Measurements from ENCODE around the gene CSK. TPM values are rescaled to one million over a fixed set of nuclear protein-coding genes. Genes with fewer than 3 reads are reported as not detected.

Gene CSK
- total and polyA plus RNA-seq, 2 of the 8 experiments (the other 6 are each of a cell fraction or from before 2014, with no cell fraction given): 13.7 to 50.2 TPM

DNA sequence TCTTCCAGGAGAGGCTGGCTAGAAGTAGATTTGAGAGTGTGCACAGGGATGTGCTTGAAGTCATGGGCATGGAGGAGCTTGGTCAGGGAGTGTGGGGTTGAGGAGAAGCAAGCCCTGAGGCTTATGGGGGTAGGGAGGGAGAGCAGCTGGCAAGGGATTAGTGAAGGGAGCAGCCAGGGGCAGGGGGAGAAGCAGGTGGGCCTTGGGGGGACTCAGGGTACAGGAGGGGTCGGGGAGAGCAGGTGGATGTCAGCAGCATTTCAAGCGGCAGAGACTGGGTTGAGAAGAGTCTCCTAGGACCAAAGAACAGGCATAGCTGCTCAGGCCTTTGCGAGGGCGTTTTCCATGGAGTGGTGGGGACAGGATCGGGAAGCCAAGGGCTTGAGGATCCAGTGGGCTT is 27.4 kb downstream of the CSK start:
- Histone ChIP-seq H2BK5ac (ENCODE audit: low read depth, low read length) (0 out of 2 replicates have a peak overlapping the region, but pooled peaks have one; percentile 24), H2BK12ac (ENCODE audit: low read depth, low read length) (0 out of 2 replicates have a peak overlapping the region, but pooled peaks have one; percentile 68), H2BK120ac (replicated peaks; ENCODE audit: low read depth, low read length) (no peak overlapping the region), H3K27me3 (replicated peaks in 1 of 4; ENCODE audit: control insufficient read depth in 3 of 4, extremely low read depth in 1 of 4, insufficient read depth in 3 of 4, low read length in 3 of 4) (no peaks in the 10 kb centered on the region), H2BK15ac (ENCODE audit: low read length) (no peak overlapping the region), H3K23ac (ENCODE audit: insufficient read length) (no peak overlapping the region), H3K4me2 (ENCODE audit: insufficient read depth in 1 of 2, low read depth in 2 of 2, low read length in 2 of 2) (no peak overlapping the region), H3K9ac (replicated peaks in 1 of 4; ENCODE audit: extremely low read depth in 1 of 4, low read depth in 3 of 4, low read length in 3 of 4) (no peak overlapping the region), H2AK5ac (ENCODE audit: low read depth, low read length) (no peak overlapping the region), H3K4me3 (ENCODE audit: extremely low read depth in 1 of 4, insufficient read depth in 2 of 4, low read depth in 3 of 4, low read length in 4 of 4) (no peak overlapping the region), H2AFZ (ENCODE audit: low read length) (no peak overlapping the region), H4K8ac (ENCODE audit: extremely low read depth, insufficient read depth, low read length) (no peak overlapping the region), H3K36me3 (ENCODE audit: control insufficient read depth in 2 of 4, insufficient read depth in 4 of 4, low read length in 3 of 4) (no peaks in the 10 kb centered on the region), H4K91ac (replicated peaks; ENCODE audit: insufficient read length, low read length) (no peak overlapping the region), H3K14ac (ENCODE audit: insufficient read length) (no peak overlapping the region), H3K27ac (ENCODE audit: low read depth, low read length) (peak overlapping the region; percentile 35; the same call in 1 of the 2 replicates), H3K79me2 (ENCODE audit: control insufficient read depth in 1 of 2, insufficient read depth in 2 of 2, low read length in 2 of 2) (no peaks in the 10 kb centered on the region), H3K56ac (replicated peaks; ENCODE audit: insufficient read length, low read depth, low read length) (no peak overlapping the region), H3K23me2 (ENCODE audit: low read depth, low read length) (no peaks in the 10 kb centered on the region), H4K5ac (ENCODE audit: insufficient read length, low read depth, low read length) (no peak overlapping the region), H2BK20ac (ENCODE audit: low read length) (no peak overlapping the region), H4K20me1 (replicated peaks in 1 of 2; ENCODE audit: control insufficient read depth in 1 of 2, insufficient read depth in 2 of 2, low read length in 2 of 2) (no peaks in the 10 kb centered on the region), H3K9me3 (ENCODE audit: insufficient read depth in 2 of 2, low read depth in 1 of 2, low read length in 1 of 2) (no peaks in the 10 kb centered on the region), H3K79me1 (ENCODE audit: low read depth, low read length) (no peaks in the 10 kb centered on the region), H3K4ac (replicated peaks; ENCODE audit: insufficient read length, low read depth, low read length) (no peak overlapping the region), H3K18ac (ENCODE audit: extremely low read depth, low read length) (0 out of 2 replicates have a peak overlapping the region, but pooled peaks have one; percentile 71), H3K4me1 (replicated peaks in 1 of 4; ENCODE audit: control insufficient read depth in 3 of 4, insufficient read depth in 4 of 4, low read length in 3 of 4) (peaks cover 0 to 2% (median 1%) of the 10 kb centered on the region in 4 experiments; a peak in 2 of 7 replicates)
- POLR2A ChIA-PET (ENCODE audit: partially characterized antibody): interaction anchor here (0.6 to 2.8 kb wide), 6 partner anchors 9 to 179 kb away, joined by 3 to 10 read pairs (median 4); no protein-coding TSS in a partner anchor
- CTCF ChIA-PET (ENCODE audit: partially characterized antibody): interaction anchor here (0.7 to 10.2 kb wide), 17 partner anchors 9 to 335 kb away, joined by 3 to 113 read pairs (median 7); partner anchors contain the start of gene CPLX3
- DNase-seq (ENCODE audit: low read depth in 1 of 2, low spot score in 2 of 2) (no peak), FAIRE-seq (no peak)
- WGBS, 2 experiments (ENCODE audit: extremely low coverage in 1 of 2, insufficient coverage in 1 of 2, insufficient read length in 1 of 2, insufficient replicate concordance in 2 of 2, low coverage in 1 of 2, low lambda C conversion rate in 2 of 2, missing lambda C conversion rate in 1 of 2): no CpG with 5 or more reads among the region's 5 CpGs
- TF ChIP-seq RNF2 (IDR thresholded peaks at IDR 0.05; ENCODE audit: borderline replicate concordance, low read depth, low read length, missing control alignments, poor library complexity, severe bottlenecking) (no peak), KDM5A (IDR thresholded peaks at IDR 0.05; ENCODE audit: low read length) (no peak), CEBPB (IDR thresholded peaks at IDR 0.05; ENCODE audit: low read depth, low read length) (no peak), RBBP5 (IDR thresholded peaks at IDR 0.05; ENCODE audit: borderline replicate concordance, low read depth, low read length) (no peak), TAF1 (IDR thresholded peaks at IDR 0.05; ENCODE audit: low read depth, low read length) (no peak), SAP30 (IDR thresholded peaks at IDR 0.05; ENCODE audit: insufficient read depth, insufficient replicate concordance, low read length) (no peak), USF2 (IDR thresholded peaks at IDR 0.05; ENCODE audit: low read length) (no peak), CBX8 (IDR thresholded peaks at IDR 0.05; ENCODE audit: borderline replicate concordance, low read depth, low read length) (no peak), POLR2AphosphoS5 (IDR thresholded peaks at IDR 0.05; ENCODE audit: low read depth, low read length) (no peak)
